ENCODE results near the gene CNNM1. TPM values are rescaled to one million over a fixed set of nuclear protein-coding genes. Genes with fewer than 3 reads are reported as not detected.

Gene CNNM1
- total and polyA plus RNA-seq, 9 of the 15 experiments (the other 6 are each of a cell fraction or from before 2014, with no cell fraction given): not detected

- ATAC-seq: no peak
- TF ChIP-seq ZNF444 (CRISPR knock-in tag; IDR thresholded peaks at IDR 0.05) (no peak), MED1 (CRISPR knock-in tag; IDR thresholded peaks at IDR 0.05; ENCODE audit: borderline replicate concordance) (no peak), ZNF57 (CRISPR knock-in tag; IDR thresholded peaks at IDR 0.05) (no peak), ZNF232 (CRISPR knock-in tag; IDR thresholded peaks at IDR 0.05) (no peak), ETS2 (tag; IDR thresholded peaks at IDR 0.05; ENCODE audit: borderline replicate concordance, poor library complexity, severe bottlenecking) (no peak), HES1 (IDR thresholded peaks at IDR 0.05; ENCODE audit: low read depth) (no peak), UBTF (IDR thresholded peaks at IDR 0.05; ENCODE audit: borderline replicate concordance in 1 of 2, low read depth in 2 of 2, low read length in 2 of 2) (no peak), GTF2E2 (tag; IDR thresholded peaks at IDR 0.05) (no peak), MBD2 (IDR thresholded peaks at IDR 0.05; ENCODE audit: borderline replicate concordance, low read depth) (no peak), E2F8 (IDR thresholded peaks at IDR 0.05; ENCODE audit: low read depth, partially characterized antibody) (no peak), USF2 (CRISPR knock-in tag; IDR thresholded peaks at IDR 0.05) (no peak), TFAP4 (CRISPR knock-in tag; IDR thresholded peaks at IDR 0.05; ENCODE audit: borderline replicate concordance) (no peak)
These were observed 89.9 kb downstream of the CNNM1 start for GRCh38 chr10:99418910-99419624.

More at GRCh38 chr10:99418910-99419624, 89.9 kb downstream of the CNNM1 start:
- no peaks in the 10 kb centered on the region for H3K9me3 ChIP-seq (replicated peaks; ENCODE audit: control insufficient read depth, insufficient read depth, low read depth, low read length)
- H4K20me1 ChIP-seq (replicated peaks; ENCODE audit: control insufficient read depth, insufficient read depth, low read length): no peaks in the 10 kb centered on the region
- H3K36me3 ChIP-seq (ENCODE audit: control insufficient read depth, insufficient read depth, low read length): peaks cover 57% of the 10 kb centered on the region
- H2AFZ ChIP-seq (ENCODE audit: low read depth, low read length): no peak overlapping the region
- FAIRE-seq: no peak
- DNase-seq (ENCODE audit: extremely low read depth in 1 of 4, low spot score in 3 of 4): no peak
- in situ Hi-C loops (cut with MboI) (no loop called here), intact Hi-C loops (cut with micrococcal nuclease) (no loop called here)
- peaks cover 4% of the 10 kb centered on the region for H3K9me1 ChIP-seq (ENCODE audit: control insufficient read depth, insufficient read depth, low read length)
- H3K4me1 ChIP-seq (replicated peaks in 1 of 2; ENCODE audit: control insufficient read depth in 2 of 2, insufficient read depth in 2 of 2, low read length in 2 of 2): no peaks in the 10 kb centered on the region
- ChIA-PET CTCF (ENCODE audit: low intra/inter-chr PET ratio) (no interaction called here), POLR2A (interaction anchor here (0.8 to 2.3 kb wide), 2 partner anchors 10 to 957 kb away, joined by 3 to 23 read pairs; partner anchors contain the start of gene GOT1)
- BruUV-seq (replicated peaks): no TSS peak
- no peak overlapping the region for H3K27ac ChIP-seq (ENCODE audit: extremely low read depth, low read depth, low read length)
- no peak overlapping the region for H3K4me3 ChIP-seq
- peaks cover 57% of the 10 kb centered on the region for H3K79me2 ChIP-seq (ENCODE audit: control insufficient read depth, insufficient read depth, low read length)
- no peak overlapping the region for H3K9ac ChIP-seq (ENCODE audit: insufficient read depth in 1 of 2, low read depth in 2 of 2, low read length in 2 of 2)
- H3K4me2 ChIP-seq (ENCODE audit: insufficient read depth, low read length): no peak overlapping the region
- H3K27me3 ChIP-seq (ENCODE audit: control insufficient read depth in 2 of 2, insufficient read depth in 2 of 2, low read length in 2 of 2): no peaks in the 10 kb centered on the region
